DMS114 treated with DMSO at 0.1 percent for 48 hours (cell line): ENCODE data around the gene ARHGEF9.
"Not testable (repeated sequence)": the region's sequence is repeated elsewhere in the genome, so short reads cannot be mapped to it uniquely, and the experiment has no call there.

Experiments used
- DNase-seq: peaks from one replicate; lab custom pipeline; 2025; ENCODE audit not compliant: unreplicated experiment; lab: John Stamatoyannopoulos, UW

Gene ARHGEF9

DNA sequence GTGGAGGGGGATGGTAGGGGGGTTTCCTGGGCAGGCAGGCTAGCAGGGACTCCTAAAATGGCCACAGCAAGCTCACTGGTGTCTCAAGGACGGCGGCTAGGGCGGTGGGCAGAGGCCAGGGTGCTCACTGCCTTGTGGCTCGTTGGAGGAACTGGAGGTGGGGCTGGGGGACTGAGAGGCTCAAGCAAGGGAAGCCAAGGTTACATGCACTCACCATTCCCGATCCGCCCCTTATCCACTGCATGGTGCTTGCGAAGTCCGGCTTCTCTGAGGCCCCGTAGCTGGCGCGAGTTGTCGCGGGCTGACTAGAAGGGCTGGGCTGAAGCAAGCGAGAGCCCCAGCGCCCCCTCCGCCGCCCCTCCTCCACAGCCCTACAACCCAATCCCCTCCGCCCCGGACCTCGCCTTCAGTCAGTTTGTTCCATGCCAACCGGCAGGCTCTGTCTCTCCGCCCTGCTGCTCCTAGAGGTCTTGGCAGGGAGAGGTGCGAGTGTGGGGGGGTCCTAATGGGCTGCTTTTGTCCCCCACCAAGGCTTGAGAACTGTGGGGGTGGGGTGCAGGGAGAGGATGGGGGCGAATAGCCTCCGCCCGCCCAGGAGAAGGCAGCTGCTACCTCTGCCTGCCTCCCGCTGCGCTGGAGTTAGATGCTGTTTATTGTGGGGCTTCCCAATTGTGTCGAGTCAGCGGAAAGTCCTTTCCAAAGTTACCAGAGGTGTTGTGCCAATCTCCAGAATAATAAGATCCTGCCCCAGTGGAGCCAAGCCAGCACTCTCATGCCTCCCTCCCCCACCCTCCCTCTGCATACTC lies at the start of gene ARHGEF9:
TSS of gene ARHGEF9 (minus strand) at position 313 of the 806 bp plus-strand sequence. CDS start at position 244, 69 bp downstream.
- peak; percentile 6 for DNase-seq

DNA sequence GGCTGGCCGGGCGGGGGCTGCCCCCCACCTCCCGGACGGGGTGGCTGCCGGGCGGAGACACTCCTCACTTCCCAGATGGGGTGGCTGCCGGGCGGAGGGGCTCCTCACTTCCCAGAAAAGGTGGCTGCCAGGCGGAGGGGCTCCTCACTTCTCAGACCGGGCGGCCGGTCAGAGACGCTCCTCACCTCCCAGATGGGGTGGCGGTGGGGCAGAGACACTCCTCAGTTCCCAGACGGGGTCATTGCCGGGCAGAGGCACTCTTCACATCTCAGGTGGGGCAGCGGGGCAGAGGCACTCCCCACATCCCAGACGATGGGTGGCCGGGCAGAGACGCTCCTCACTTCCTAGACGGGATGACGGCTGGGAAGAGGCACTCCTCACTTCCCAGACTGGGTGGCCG lies 40.4 kb upstream of the ARHGEF9 start:
- not testable (repeated sequence) for DNase-seq

DNA sequence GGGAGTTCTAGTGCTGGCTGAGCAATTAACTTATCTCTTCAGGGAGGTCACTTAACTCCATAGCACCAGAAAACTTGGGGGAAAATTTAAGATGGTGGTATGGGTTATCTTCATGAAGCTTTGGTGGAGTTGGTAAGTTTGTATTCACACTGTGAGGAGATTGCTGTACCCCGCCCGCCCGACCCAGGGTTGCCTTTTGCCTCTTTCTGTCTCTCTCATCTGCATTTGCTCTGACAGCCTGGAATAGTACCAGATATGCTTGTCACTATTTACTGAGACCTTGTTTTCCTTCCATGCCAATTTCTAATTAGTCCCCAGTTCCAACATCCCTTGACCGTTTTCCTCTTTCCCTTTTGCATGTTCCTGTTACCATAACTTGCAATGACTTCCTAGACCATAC lies 33.1 kb upstream of the ARHGEF9 start:
- no peak for DNase-seq

- no peak for DNase-seq
Observed at GRCh38 chrX:63817696-63818095, 32.7 kb upstream of the ARHGEF9 start.

DNA sequence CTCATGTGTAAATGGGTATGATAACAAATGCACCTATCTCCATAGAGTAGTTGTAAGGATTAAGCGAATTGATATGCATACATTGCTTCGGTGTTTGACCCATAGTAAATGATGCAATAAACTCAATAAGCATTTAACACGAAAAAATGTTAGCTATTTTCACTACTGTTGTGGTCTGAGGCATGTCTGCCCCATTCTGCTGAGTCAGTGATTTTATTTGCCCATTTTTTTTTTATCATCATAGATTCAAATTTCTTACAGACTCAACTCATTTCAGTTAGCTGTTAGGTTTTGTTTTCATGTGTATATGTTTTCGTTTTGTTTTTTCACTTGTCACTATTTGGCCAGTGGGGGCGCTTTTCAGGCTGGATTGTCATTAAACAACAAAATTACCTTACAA lies 27.8 kb upstream of the ARHGEF9 start:
- no peak for DNase-seq

GRCh38 chrX:63810746-63811145 lies 25.7 kb upstream of the ARHGEF9 start:
- DNase-seq: no peak

- no peak for DNase-seq
Observed at GRCh38 chrX:63809173-63809572, 24.2 kb upstream of the ARHGEF9 start.

GRCh38 chrX:63795406-63795805 lies 10.4 kb upstream of the ARHGEF9 start:
- DNase-seq: not testable (repeated sequence)

GRCh38 chrX:63785708-63786040 lies 660 bp upstream of the ARHGEF9 start:
- no peak for DNase-seq

GRCh38 chrX:63784346-63784901 lies 590 bp downstream of the ARHGEF9 start:
- DNase-seq: no peak

GRCh38 chrX:63782515-63782914 lies 2.5 kb downstream of the ARHGEF9 start:
- DNase-seq: no peak

DNA sequence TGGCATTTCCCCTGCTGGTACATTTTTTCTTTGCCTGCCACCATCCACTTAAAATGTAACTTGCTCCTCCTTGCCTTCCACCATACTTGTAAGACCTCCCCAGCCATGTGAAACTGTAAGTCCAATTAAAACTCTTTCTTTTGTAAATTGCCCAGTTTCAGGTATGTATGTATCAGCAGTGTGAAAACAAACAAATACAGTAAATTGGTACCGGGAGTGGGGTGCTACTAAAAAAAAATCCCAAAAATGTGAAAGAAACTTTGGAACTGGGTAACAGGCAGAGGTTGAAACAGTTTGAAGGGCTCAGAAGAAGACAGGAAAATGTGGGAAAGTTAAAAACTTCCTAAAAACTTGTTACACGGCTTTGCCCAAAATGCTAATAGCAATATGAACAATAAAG lies 16.3 kb downstream of the ARHGEF9 start:
- DNase-seq: no peak

DNA sequence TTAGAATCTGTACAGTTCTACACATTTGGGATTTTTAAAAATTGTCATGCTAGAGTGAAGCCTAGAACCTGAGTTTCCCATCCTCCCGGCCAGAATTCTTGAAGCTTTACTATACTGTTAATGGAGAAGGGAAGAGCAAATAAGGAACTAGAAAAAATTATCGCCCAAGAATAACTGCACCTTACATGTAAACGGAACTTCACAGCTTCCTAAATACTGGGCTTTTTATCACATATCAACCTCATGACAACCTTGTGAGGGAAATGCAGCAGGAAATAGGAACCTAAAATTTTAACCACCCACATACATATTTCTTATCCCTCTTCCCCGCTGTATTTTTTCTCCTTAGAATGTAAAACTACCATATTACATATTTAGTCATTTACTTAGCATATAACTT lies 19.3 kb downstream of the ARHGEF9 start:
- no peak for DNase-seq

- DNase-seq: no peak
Observed at GRCh38 chrX:63764946-63765345, 20.1 kb downstream of the ARHGEF9 start.

GRCh38 chrX:63761639-63762038 lies 23.4 kb downstream of the ARHGEF9 start:
- DNase-seq: no peak

- DNase-seq: no peak
Observed at GRCh38 chrX:63758011-63758410, 27.0 kb downstream of the ARHGEF9 start.

DNA sequence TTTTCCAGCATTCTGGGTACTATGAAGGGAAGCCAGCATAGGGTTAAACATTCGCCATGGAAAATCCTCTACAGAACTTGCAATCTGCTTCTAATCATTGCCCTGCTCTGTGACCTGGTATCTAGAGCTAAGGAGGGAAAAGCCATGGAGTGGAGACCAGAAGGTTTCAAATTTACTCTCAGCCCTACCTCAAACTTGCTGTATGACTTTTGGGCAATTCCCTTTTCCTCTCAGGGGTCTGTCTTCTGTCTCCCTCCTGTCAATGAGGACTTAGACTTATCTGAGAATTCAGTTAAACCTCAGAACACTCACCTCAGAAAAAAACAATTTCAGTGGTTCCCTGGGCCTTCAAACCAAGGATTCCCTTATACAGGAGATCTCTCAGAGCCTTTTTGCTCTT lies 29.1 kb downstream of the ARHGEF9 start:
- DNase-seq: no peak

- DNase-seq: peak; percentile 83
Observed at GRCh38 chrX:63754860-63755579, 30.0 kb downstream of the ARHGEF9 start.

- peak; percentile 4 for DNase-seq
Observed at GRCh38 chrX:63754136-63754859, 30.7 kb downstream of the ARHGEF9 start.

GRCh38 chrX:63751481-63751880 lies 33.5 kb downstream of the ARHGEF9 start:
- no peak for DNase-seq

- no peak for DNase-seq
Observed at GRCh38 chrX:63750811-63751210, 34.2 kb downstream of the ARHGEF9 start.

GRCh38 chrX:63747331-63747730 lies 37.7 kb downstream of the ARHGEF9 start:
- no peak for DNase-seq
